MG63 (cell line): Measurements from ENCODE around the gene ZNF837. TPM values are rescaled to one million over a fixed set of nuclear protein-coding genes. Genes with fewer than 3 reads are reported as not detected.
"Not testable (repeated sequence)": the region's sequence is repeated elsewhere in the genome, so short reads cannot be mapped to it uniquely, and the experiment has no call there.

Source experiments
- DNase-seq: peaks from one replicate; pipeline ENCODE4 v3.0.0-alpha.2; 2020
- H3K27me3 ChIP-seq: fragments of 250-450 bp; sonication (Bioruptor Pico); 2 replicates; pipeline ENCODE4 v1.5.1; 2020; ENCODE audit warnings: mild to moderate bottlenecking, moderate library complexity
- H3K36me3 ChIP-seq: fragments of 250-450 bp; sonication (Bioruptor Pico); 2 replicates; pipeline ENCODE4 v1.5.1; 2020; ENCODE audit warnings: mild to moderate bottlenecking, moderate library complexity
- H3K4me3 ChIP-seq: fragments of 250-450 bp; sonication (Bioruptor Pico); 2 replicates; pipeline ENCODE4 v1.5.1; 2020; ENCODE audit warnings: mild to moderate bottlenecking, moderate library complexity
- H3K9me3 ChIP-seq: fragments of 250-450 bp; sonication (Bioruptor Pico); 2 replicates; pipeline ENCODE4 v1.5.1; 2020; ENCODE audit warnings: mild to moderate bottlenecking, moderate library complexity
- total RNA-seq: library from RNA; depleted of rRNA; stranded (reverse); fragments of >200 nt; shearing (Covaris generic); gene quantifications from 2 replicates; pipeline ENCODE4 v1.2.3, GENCODE V29; 2014; ENCODE audit warnings: low replicate concordance; rRNA removed

The ZNF837 gene
- total RNA-seq: 1.4 and 4.0 TPM in 2 replicates

- H3K9me3 ChIP-seq: no peaks in the 10 kb centered on the region
- peak; percentile 100 for DNase-seq
- H3K27me3 ChIP-seq: no peaks in the 10 kb centered on the region
- H3K4me3 ChIP-seq: peak within 1 kb of the TSS; percentile 93
- 0 out of 2 replicates have a peak, but pooled peaks cover 3% of the 10 kb centered on the region for H3K36me3 ChIP-seq
These were observed at the start of gene ZNF837 for GRCh38 chr19:58380662-58381459. ZNF837 (minus strand) TSS chr19:58381030; CDS start chr19:58369332, 11,698 bp downstream.

- DNase-seq: no peak
- Histone ChIP-seq H3K27me3 (no peaks in the 10 kb centered on the region), H3K9me3 (peaks cover 28% of the 10 kb centered on the region), H3K36me3 (peaks cover 4% of the 10 kb centered on the region; the same call in 1 of the 2 replicates), H3K4me3 (no peak overlapping the region)
These were observed 48.9 kb upstream of the ZNF837 start for GRCh38 chr19:58429745-58430144.

GRCh38 chr19:58428617-58429016 lies 47.8 kb upstream of the ZNF837 start:
- H3K9me3 ChIP-seq: peaks cover 17% of the 10 kb centered on the region
- H3K36me3 ChIP-seq: peaks cover 2% of the 10 kb centered on the region; the same call in 1 of the 2 replicates
- H3K4me3 ChIP-seq: no peak overlapping the region
- H3K27me3 ChIP-seq: no peaks in the 10 kb centered on the region
- no peak for DNase-seq

GRCh38 chr19:58417071-58417470 lies 36.2 kb upstream of the ZNF837 start:
- Histone ChIP-seq H3K27me3 (no peaks in the 10 kb centered on the region), H3K4me3 (no peak overlapping the region), H3K36me3 (peaks cover 88% of the 10 kb centered on the region), H3K9me3 (peaks cover 11% of the 10 kb centered on the region)
- DNase-seq: no peak

GRCh38 chr19:58416604-58417003 lies 35.8 kb upstream of the ZNF837 start:
- Histone ChIP-seq H3K4me3 (no peak overlapping the region), H3K36me3 (peaks cover 84% of the 10 kb centered on the region), H3K27me3 (no peaks in the 10 kb centered on the region), H3K9me3 (peaks cover 11% of the 10 kb centered on the region)
- no peak for DNase-seq

- DNase-seq: peak; percentile 65
- Histone ChIP-seq H3K36me3 (peaks cover 37% of the 10 kb centered on the region), H3K9me3 (peaks cover 3% of the 10 kb centered on the region; the same call in 1 of the 2 replicates), H3K4me3 (peak overlapping the region; percentile 85), H3K27me3 (no peaks in the 10 kb centered on the region)
These were observed 28.4 kb upstream of the ZNF837 start for GRCh38 chr19:58409010-58409790.

- H3K27me3 ChIP-seq: no peaks in the 10 kb centered on the region
- peak within 1 kb of the TSS; percentile 85 for H3K4me3 ChIP-seq
- H3K9me3 ChIP-seq: peaks cover 3% of the 10 kb centered on the region; the same call in 1 of the 2 replicates
- peak; percentile 96 for DNase-seq
- H3K36me3 ChIP-seq: peaks cover 33% of the 10 kb centered on the region
These were observed 27.6 kb upstream of the ZNF837 start, which contains the start of gene ZNF584 for GRCh38 chr19:58408152-58409009. ZNF584 (plus strand) TSS chr19:58408649; CDS start chr19:58409148, 499 bp downstream.

- no peaks in the 10 kb centered on the region for H3K27me3 ChIP-seq
- peak overlapping the region; percentile 85 for H3K4me3 ChIP-seq
- no peak for DNase-seq
- peaks cover 27% of the 10 kb centered on the region for H3K36me3 ChIP-seq
- no peaks in the 10 kb centered on the region; the same call in 1 of the 2 replicates for H3K9me3 ChIP-seq
These were observed 26.9 kb upstream of the ZNF837 start for GRCh38 chr19:58407658-58408151.

- Histone ChIP-seq H3K36me3 (peaks cover 22% of the 10 kb centered on the region), H3K9me3 (no peaks in the 10 kb centered on the region), H3K27me3 (no peaks in the 10 kb centered on the region), H3K4me3 (peak overlapping the region; percentile 85)
- no peak for DNase-seq
These were observed 26.2 kb upstream of the ZNF837 start for GRCh38 chr19:58406818-58407657.

- H3K36me3 ChIP-seq, DNase-seq, H3K9me3 ChIP-seq, H3K27me3 ChIP-seq, H3K4me3 ChIP-seq: not testable (repeated sequence)
These were observed 23.2 kb upstream of the ZNF837 start for GRCh38 chr19:58403920-58404478.

GRCh38 chr19:58401840-58402421 lies 21.1 kb upstream of the ZNF837 start:
- H3K4me3 ChIP-seq: peak overlapping the region; percentile 56
- DNase-seq: no peak
- H3K36me3 ChIP-seq: peaks cover 5% of the 10 kb centered on the region
- H3K9me3 ChIP-seq: no peaks in the 10 kb centered on the region
- H3K27me3 ChIP-seq: no peaks in the 10 kb centered on the region

- no peaks in the 10 kb centered on the region for H3K36me3 ChIP-seq
- DNase-seq: peak; percentile 98
- no peaks in the 10 kb centered on the region for H3K9me3 ChIP-seq
- H3K4me3 ChIP-seq: peak overlapping the region; percentile 56
- H3K27me3 ChIP-seq: no peaks in the 10 kb centered on the region
These were observed 20.3 kb upstream of the ZNF837 start for GRCh38 chr19:58400916-58401839.

- peak overlapping the region; percentile 56 for H3K4me3 ChIP-seq
- peaks cover 7% of the 10 kb centered on the region for H3K36me3 ChIP-seq
- DNase-seq: peak; percentile 39
- no peaks in the 10 kb centered on the region for H3K27me3 ChIP-seq
- no peaks in the 10 kb centered on the region for H3K9me3 ChIP-seq
These were observed 19.6 kb upstream of the ZNF837 start for GRCh38 chr19:58400316-58400915.
